GM21367 (cell line): Measurements from ENCODE around the gene PHOX2B.
"Not testable (repeated sequence)": the region's sequence is repeated elsewhere in the genome, so short reads cannot be mapped to it uniquely, and the experiment has no call there.

Experiments used
- ATAC-seq: cut with Tn5 transposase; IDR thresholded peaks from one replicate; pipeline ENCODE4 v1.9.1; 2021; ENCODE audit not compliant: unreplicated experiment

PHOX2B gene

DNA sequence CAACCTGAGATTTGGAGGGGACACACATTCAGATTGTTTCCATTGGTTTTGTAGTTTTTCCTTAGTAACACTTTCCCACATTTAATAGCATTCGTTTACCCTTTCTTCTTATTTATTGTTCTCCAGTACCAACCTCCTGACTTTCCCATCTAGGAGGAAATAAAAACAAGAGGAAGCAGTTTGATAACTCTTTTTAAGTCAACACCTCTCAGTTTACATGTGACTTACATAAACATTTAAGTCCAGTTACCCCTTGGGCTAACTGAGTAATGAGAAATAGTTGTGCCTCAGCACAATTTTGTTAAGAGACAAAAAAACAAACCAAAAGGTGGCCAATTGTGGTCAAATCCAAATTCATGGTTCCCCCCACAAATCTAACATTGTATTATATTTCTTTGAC is 34.8 kb downstream of the PHOX2B start:
- ATAC-seq = no peak

DNA sequence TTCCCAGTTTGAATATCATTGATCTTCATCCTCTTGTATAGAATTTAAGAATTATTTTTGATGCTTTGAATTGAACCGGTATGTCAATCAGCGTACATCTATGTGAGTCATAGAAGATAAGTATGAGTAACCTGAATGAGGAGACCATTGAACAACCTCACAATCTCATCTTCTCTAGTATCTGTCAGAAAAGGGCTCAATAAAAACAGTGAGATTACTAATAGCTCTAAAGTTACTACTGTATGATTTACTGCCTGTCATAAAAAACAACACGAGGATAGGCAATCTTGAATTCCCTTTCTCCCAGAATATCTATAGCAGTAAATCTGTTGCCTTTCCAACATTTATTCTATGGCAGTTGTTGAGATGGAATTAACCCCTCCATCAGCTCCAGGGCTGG is 36.1 kb downstream of the PHOX2B start:
- ATAC-seq = no peak

DNA sequence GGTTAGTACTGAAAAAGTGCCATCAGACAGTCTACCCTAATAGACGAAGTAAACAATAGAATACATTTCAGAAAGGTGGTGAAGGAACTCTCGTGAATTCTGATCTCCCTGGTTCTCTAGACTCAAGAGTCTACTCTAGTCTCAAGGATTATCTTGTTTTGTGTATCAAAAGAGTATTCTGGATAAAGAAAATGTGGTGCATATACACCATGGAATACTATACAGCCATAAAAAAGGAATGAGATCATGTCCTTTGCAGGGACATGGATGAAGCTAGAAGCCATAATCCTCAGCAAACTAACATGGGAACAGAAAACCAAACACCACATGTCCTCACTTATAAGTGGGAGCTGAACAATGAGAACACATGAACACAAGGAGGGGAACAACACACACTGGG is 36.9 kb downstream of the PHOX2B start:
- not testable (repeated sequence) for ATAC-seq

DNA sequence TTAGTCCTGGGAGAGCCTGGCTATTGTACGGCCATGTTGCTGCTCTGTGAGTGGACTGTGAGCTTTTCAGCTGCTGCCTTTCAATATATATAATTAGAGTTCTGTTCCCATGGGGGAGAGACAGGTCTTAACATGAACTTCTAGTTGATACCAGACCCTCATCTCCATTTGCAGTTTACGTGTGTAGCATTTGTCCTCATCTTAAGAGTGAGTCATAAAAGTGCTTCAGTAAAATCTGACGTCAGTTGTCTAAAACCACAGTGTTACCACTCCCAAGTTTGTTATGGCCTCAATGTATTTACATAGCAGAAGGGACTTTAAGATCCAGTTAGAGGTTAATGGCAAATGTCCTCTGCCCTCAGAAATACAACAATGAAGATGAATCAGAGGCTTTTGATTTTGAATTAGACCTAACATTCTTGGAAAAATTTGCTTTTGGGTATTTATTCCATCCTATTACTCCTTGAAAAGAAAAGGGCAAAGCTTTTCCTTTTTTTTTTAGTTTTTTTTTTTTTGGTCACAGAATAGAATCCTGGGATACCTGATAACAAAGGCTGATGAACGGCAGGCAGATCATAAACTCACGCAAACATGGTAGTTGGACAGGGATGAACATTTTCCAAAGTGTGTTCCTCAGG is 38.6 kb downstream of the PHOX2B start:
- ATAC-seq = no peak

DNA sequence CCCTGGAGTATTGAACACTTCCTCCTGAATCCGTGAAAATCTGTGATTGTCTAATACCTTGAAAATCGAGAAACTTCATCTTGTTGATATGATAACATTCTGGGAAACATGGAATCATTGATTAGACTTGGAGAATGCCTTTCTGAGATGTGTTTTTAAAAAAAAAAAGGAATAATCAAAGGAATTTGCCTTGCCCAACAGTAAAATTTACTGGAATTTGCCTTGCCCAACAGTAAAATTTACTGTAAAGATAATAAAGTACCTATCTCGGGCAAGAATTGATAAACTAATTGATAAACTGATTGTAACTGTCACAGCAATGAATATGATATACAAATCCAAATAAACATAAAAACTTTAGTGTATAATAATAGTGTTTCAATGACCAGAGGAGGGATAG is 44.7 kb downstream of the PHOX2B start:
- ATAC-seq = no peak

DNA sequence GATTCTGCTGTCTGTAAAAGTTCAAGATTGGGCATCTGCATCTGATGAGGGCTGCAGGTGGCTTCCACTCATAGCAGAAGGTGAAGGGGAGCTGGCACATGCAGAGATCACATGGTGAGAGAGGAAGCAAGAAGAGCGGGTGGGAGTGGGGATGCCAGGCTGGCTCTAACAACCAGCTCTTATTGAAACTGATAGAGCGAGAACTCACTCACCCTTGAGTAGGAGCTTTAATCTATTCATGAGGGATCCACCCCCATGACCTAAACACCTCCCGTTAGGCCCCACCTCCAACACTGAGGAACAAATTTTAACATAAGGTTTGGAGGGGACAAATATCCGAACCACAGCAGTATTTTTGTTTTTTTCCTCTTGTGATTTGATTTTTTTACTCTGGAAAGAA is 45.8 kb downstream of the PHOX2B start:
- no peak for ATAC-seq

DNA sequence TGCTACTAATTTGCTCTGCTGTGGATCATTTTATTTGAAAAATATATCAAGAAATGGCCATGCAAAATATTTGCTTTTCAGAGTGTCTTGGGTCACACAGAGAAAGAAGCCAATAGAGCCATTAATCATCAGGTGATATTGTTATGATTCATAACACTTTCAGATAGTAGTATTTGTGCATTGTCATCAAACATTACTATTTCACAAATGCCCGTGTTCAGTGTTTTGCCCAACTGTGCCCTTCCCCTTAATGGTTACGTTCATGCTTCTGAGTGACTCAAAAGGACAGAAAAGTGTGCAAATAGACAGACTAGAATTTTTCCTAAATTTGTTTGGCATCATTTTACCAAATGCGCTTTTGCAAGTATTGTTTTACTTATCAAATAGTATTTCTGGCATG is 46.5 kb downstream of the PHOX2B start:
- no peak for ATAC-seq

DNA sequence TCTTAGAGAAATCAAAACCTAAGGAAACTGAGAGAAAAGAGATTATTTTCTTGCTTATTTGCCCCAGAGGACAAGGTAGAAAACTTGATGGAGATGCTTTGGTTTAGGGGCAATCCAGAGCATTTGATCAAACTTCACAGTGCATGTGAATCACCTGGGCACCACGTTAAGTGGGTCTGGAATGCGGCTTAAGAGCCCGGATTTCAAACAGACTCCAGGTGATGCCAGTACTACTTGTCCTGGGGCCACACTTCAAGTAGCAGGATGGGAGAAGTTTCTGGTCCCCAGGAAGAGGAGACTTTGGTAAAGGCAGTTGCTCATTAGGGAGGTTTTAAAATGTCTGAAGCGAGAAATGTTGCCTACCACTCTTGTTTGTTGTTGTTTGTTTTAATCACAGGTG is 51.8 kb downstream of the PHOX2B start:
- ATAC-seq = no peak

DNA sequence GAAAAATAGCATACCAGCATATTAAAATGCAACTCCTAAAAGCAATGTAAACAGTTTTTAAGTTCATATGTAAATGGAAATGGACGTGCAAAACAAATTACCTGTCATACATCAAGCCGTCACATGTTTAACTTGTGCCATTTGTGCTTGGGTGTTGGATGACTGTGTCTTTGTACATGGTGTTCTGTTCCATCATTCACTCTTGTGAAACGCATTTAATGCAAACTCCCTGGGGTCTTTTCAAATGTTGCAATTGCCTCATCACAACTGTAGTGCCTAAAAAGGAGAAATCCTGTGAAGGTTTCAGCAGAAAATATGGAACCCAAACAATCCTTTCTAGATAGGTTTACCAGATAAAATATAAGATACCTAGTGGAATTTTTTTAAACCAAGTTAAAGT is 52.4 kb downstream of the PHOX2B start:
- ATAC-seq = no peak
